Neural progenitor cell (in vitro differentiated cells): ENCODE results near the gene MRPS34. TPM values are rescaled to one million over a fixed set of nuclear protein-coding genes. Genes with fewer than 3 reads are reported as not detected.
"Not testable (repeated sequence)": the region's sequence is repeated elsewhere in the genome, so short reads cannot be mapped to it uniquely, and the experiment has no call there.

Experiments used
- DNase-seq: peaks from one replicate; pipeline ENCODE4 v3.0.0-alpha.2; 2016; ENCODE audit warnings: low spot score
- H2AFZ ChIP-seq: fragments of 200-600 bp; sonication (generic); replicated peaks from 2 replicates; pipeline ENCODE4 v1.6.1; 2016; ENCODE audit warnings: antibody characterized with exemption
- H3F3A ChIP-seq: fragments of 200-600 bp; sonication (generic); 2 replicates; pipeline ENCODE4 v1.6.1; 2016; ENCODE audit warnings: antibody characterized with exemption, low read depth
- H3K27ac ChIP-seq: fragments of 200-600 bp; sonication (generic); 2 replicates; pipeline ENCODE4 v1.5.1; 2016; ENCODE audit warnings: mild to moderate bottlenecking
- H3K27me3 ChIP-seq: fragments of 200-600 bp; sonication (generic); 2 replicates; pipeline ENCODE4 v1.6.1; 2016; ENCODE audit warnings: mild to moderate bottlenecking, moderate library complexity
- H3K36me3 ChIP-seq: fragments of 200-600 bp; sonication (generic); 2 replicates; pipeline ENCODE4 v1.5.1; 2016
- H3K4me1 ChIP-seq: fragments of 200-600 bp; sonication (generic); 2 replicates; pipeline ENCODE4 v1.6.1; 2016; ENCODE audit warnings: mixed run types
- H3K4me2 ChIP-seq: fragments of 200-600 bp; sonication (generic); 2 replicates; pipeline ENCODE4 v1.6.1; 2016
- H3K4me3 ChIP-seq: fragments of 200-600 bp; sonication (generic); 2 replicates; pipeline ENCODE4 v1.5.1; 2016
- H3K79me2 ChIP-seq: fragments of 200-600 bp; sonication (generic); 2 replicates; pipeline ENCODE4 v1.6.1; 2016; ENCODE audit warnings: low read depth
- H3K9ac ChIP-seq: fragments of 200-600 bp; sonication (generic); 2 replicates; pipeline ENCODE4 v1.6.1; 2016
- H3K9me3 ChIP-seq: fragments of 200-600 bp; sonication (generic); 2 replicates; pipeline ENCODE4 v1.5.1; 2016; ENCODE audit warnings: low read depth
- H4K20me1 ChIP-seq: fragments of 200-600 bp; sonication (generic); 2 replicates; pipeline ENCODE4 v1.6.1; 2016; ENCODE audit warnings: low read depth
- H3K27ac Mint-ChIP-seq: 3 replicates; pipeline ENCODE4 v1.8.0; 2021; ENCODE audit warnings: mixed read lengths
- H3K27me3 Mint-ChIP-seq: 2 replicates; pipeline ENCODE4 v1.8.0; 2022; ENCODE audit warnings: low read depth, mild to moderate bottlenecking, inconsistent platforms, moderate library complexity, mixed read lengths; ENCODE audit not compliant: insufficient read depth
- H3K36me3 Mint-ChIP-seq: 3 replicates; pipeline ENCODE4 v1.8.0; 2021; ENCODE audit warnings: mixed read lengths
- H3K4me1 Mint-ChIP-seq: 3 replicates; pipeline ENCODE4 v1.8.0; 2021; ENCODE audit warnings: mixed read lengths
- H3K4me3 Mint-ChIP-seq: 3 replicates; pipeline ENCODE4 v1.8.0; 2021; ENCODE audit warnings: mild to moderate bottlenecking, moderate library complexity, mixed read lengths
- H3K9me3 Mint-ChIP-seq: 3 replicates; pipeline ENCODE4 v1.8.0; 2020; ENCODE audit warnings: mixed read lengths
- CTCF ChIP-seq: fragments of 200-600 bp; sonication (generic); IDR thresholded peaks from 2 replicates; pipeline ENCODE4 v1.5.1; 2017; ENCODE audit warnings: antibody characterized with exemption, mild to moderate bottlenecking
- EZH2 ChIP-seq: fragments of 200-600 bp; sonication (generic); IDR thresholded peaks from 2 replicates; pipeline ENCODE4 v1.6.1; 2017; ENCODE audit warnings: antibody characterized with exemption, mild to moderate bottlenecking, moderate library complexity
- EZH2phosphoT487 ChIP-seq: fragments of 200-600 bp; sonication (generic); IDR thresholded peaks from 2 replicates; pipeline ENCODE4 v1.6.1; 2017; ENCODE audit warnings: antibody characterized with exemption
- total RNA-seq: library from RNA; depleted of rRNA; stranded (reverse); fragments of >200 nt; gene quantifications from 2 replicates; pipeline ENCODE4 v1.2.3, GENCODE V29; 2015; ENCODE audit warnings: low replicate concordance

The MRPS34 gene
- total RNA-seq, 1 donor from 2014 or later = 48.4 TPM

GRCh38 chr16:1808691-1809090, 35.8 kb upstream of the MRPS34 start:
- no peak for DNase-seq
- Mint-ChIP-seq H3K36me3 (peaks cover 14% of the 10 kb centered on the region), H3K9me3 (no peaks in the 10 kb centered on the region), H3K27ac (no peak overlapping the region), H3K27me3 (no peaks in the 10 kb centered on the region), H3K4me1 (no peaks in the 10 kb centered on the region), H3K4me3 (no peak overlapping the region)
- no peaks in the 10 kb centered on the region for H3K9me3 ChIP-seq
- H3K4me3 ChIP-seq = no peak overlapping the region
- no peak overlapping the region for H3K9ac ChIP-seq
- no peak overlapping the region for H2AFZ ChIP-seq
- peaks cover 4% of the 10 kb centered on the region for H3F3A ChIP-seq
- no peaks in the 10 kb centered on the region for H3K36me3 ChIP-seq
- TF ChIP-seq EZH2 (no peak), CTCF (no peak), EZH2phosphoT487 (no peak)
- H3K27ac ChIP-seq = no peak overlapping the region
- H3K4me1 ChIP-seq = no peaks in the 10 kb centered on the region
- H3K27me3 ChIP-seq = no peaks in the 10 kb centered on the region
- H3K79me2 ChIP-seq = no peaks in the 10 kb centered on the region
- H4K20me1 ChIP-seq = no peaks in the 10 kb centered on the region
- no peak overlapping the region for H3K4me2 ChIP-seq

- Histone ChIP-seq H3K4me2 (no peak overlapping the region), H3K79me2 (no peaks in the 10 kb centered on the region), H3K9ac (no peak overlapping the region), H4K20me1 (no peaks in the 10 kb centered on the region), H2AFZ (no peak overlapping the region), H3K36me3 (no peaks in the 10 kb centered on the region), H3K9me3 (no peaks in the 10 kb centered on the region), H3F3A (no peaks in the 10 kb centered on the region), H3K27me3 (no peaks in the 10 kb centered on the region), H3K27ac (no peak overlapping the region), H3K4me3 (no peak overlapping the region), H3K4me1 (no peaks in the 10 kb centered on the region)
- no peak for DNase-seq
- no peaks in the 10 kb centered on the region for H3K27me3 Mint-ChIP-seq
- no peaks in the 10 kb centered on the region for H3K9me3 Mint-ChIP-seq
- H3K27ac Mint-ChIP-seq = no peak overlapping the region
- no peaks in the 10 kb centered on the region for H3K4me1 Mint-ChIP-seq
- TF ChIP-seq CTCF (no peak), EZH2phosphoT487 (no peak), EZH2 (no peak)
- H3K36me3 Mint-ChIP-seq = peaks cover 9% of the 10 kb centered on the region
- no peak overlapping the region for H3K4me3 Mint-ChIP-seq
Measured at GRCh38 chr16:1807626-1808025, 34.7 kb upstream of the MRPS34 start.

- Histone ChIP-seq H3K79me2 (no peaks in the 10 kb centered on the region), H3K4me1 (no peaks in the 10 kb centered on the region), H3K9me3 (no peaks in the 10 kb centered on the region), H3K27ac (no peak overlapping the region), H3K4me2 (no peak overlapping the region), H3F3A (no peaks in the 10 kb centered on the region), H3K9ac (no peak overlapping the region), H4K20me1 (no peaks in the 10 kb centered on the region), H3K27me3 (no peaks in the 10 kb centered on the region), H2AFZ (no peak overlapping the region), H3K4me3 (no peak overlapping the region), H3K36me3 (no peaks in the 10 kb centered on the region)
- no peak overlapping the region for H3K4me3 Mint-ChIP-seq
- peaks cover 9% of the 10 kb centered on the region for H3K36me3 Mint-ChIP-seq
- DNase-seq = no peak
- no peak for TF ChIP-seq EZH2phosphoT487
- no peak for TF ChIP-seq CTCF
- no peak for TF ChIP-seq EZH2
- H3K27ac Mint-ChIP-seq = no peak overlapping the region
- peaks cover 9% of the 10 kb centered on the region for H3K9me3 Mint-ChIP-seq
- H3K27me3 Mint-ChIP-seq = peaks cover 3% of the 10 kb centered on the region
- no peaks in the 10 kb centered on the region for H3K4me1 Mint-ChIP-seq
Measured at GRCh38 chr16:1800701-1801100, 27.8 kb upstream of the MRPS34 start.

GRCh38 chr16:1799263-1799662, 26.3 kb upstream of the MRPS34 start:
- not testable (repeated sequence) for H3K4me3 ChIP-seq, H3K36me3 ChIP-seq, H3K9ac ChIP-seq, H3F3A ChIP-seq, H3K27me3 Mint-ChIP-seq, H3K9me3 Mint-ChIP-seq, H3K27me3 ChIP-seq, H3K4me1 ChIP-seq, H3K27ac ChIP-seq, DNase-seq, H3K27ac Mint-ChIP-seq, H3K9me3 ChIP-seq, H3K36me3 Mint-ChIP-seq, H3K4me2 ChIP-seq, H3K79me2 ChIP-seq, H4K20me1 ChIP-seq, H3K4me3 Mint-ChIP-seq, H2AFZ ChIP-seq, H3K4me1 Mint-ChIP-seq
